ENCODE results near the gene KRT86.

DNA sequence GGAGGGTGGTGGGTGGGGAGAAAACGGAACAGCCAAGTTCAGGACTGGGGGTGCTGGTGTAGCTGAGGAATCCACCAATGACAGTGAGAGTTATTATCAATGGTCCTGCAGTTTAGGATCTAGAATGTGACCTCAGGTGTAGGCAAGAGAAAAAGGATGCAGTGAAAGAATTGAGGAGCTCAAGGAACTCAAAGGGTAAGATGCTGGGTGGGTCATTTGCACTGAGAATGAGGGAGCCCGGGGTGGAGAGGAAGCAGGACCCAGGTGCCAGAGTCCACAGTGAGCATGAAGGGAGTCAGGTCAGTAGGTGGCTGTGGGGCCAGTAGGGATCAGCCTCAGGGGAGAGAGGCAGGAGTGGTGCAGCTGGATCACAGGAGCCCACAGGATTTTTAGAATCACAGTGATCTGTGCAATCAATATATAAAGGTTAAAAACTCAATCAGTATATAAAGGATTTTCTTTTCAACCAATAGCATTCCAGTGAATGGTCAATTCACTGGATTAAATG lies 44.6 kb upstream of the KRT86 start:
- no peak for TF ChIP-seq ELK4 (IDR thresholded peaks at IDR 0.05; ENCODE audit: borderline replicate concordance, low read depth, low read length)
- TF ChIP-seq ZNF24 (tag by site-specific recombination; IDR thresholded peaks at IDR 0.05), result no peak
